GM12874 (cell line): ENCODE data around the gene DNM3.

ENCODE experiments used
- CTCF ChIP-seq: IDR thresholded peaks from 2 replicates; pipeline ENCODE4 v1.5.1; 2011; ENCODE audit warnings: low read depth, mild to moderate bottlenecking, control low read depth, low read length, moderate library complexity; ENCODE audit not compliant: insufficient read depth

DNM3 gene

GRCh38 chr1:172328266-172328665, 487.0 kb downstream of the DNM3 start:
- TF ChIP-seq CTCF: no peak

- no peak for TF ChIP-seq CTCF
These were observed 490.9 kb downstream of the DNM3 start for GRCh38 chr1:172332230-172332629.

GRCh38 chr1:172335377-172335776, 494.1 kb downstream of the DNM3 start:
- no peak for TF ChIP-seq CTCF

GRCh38 chr1:172338295-172338735, 497.0 kb downstream of the DNM3 start:
- no peak for TF ChIP-seq CTCF

- TF ChIP-seq CTCF: no peak
These were observed 498.5 kb downstream of the DNM3 start for GRCh38 chr1:172339842-172340241.

- TF ChIP-seq CTCF: no peak
These were observed 499.2 kb downstream of the DNM3 start for GRCh38 chr1:172340520-172340919.

- TF ChIP-seq CTCF: no peak
These were observed 500.4 kb downstream of the DNM3 start for GRCh38 chr1:172341697-172342096.
